VCaP (cell line): ENCODE results near the gene CCR5AS.

Source experiments
- H3K27ac ChIP-seq: fragments of 450-650 bp; 2 replicates; pipeline ENCODE4 v1.5.1; 2017
- CTCF ChIP-seq: fragments of 450-650 bp; conservative IDR thresholded peaks from 2 replicates; pipeline ENCODE4 v1.5.1; 2017; ENCODE audit warnings: mild to moderate bottlenecking, moderate library complexity

Gene CCR5AS

DNA sequence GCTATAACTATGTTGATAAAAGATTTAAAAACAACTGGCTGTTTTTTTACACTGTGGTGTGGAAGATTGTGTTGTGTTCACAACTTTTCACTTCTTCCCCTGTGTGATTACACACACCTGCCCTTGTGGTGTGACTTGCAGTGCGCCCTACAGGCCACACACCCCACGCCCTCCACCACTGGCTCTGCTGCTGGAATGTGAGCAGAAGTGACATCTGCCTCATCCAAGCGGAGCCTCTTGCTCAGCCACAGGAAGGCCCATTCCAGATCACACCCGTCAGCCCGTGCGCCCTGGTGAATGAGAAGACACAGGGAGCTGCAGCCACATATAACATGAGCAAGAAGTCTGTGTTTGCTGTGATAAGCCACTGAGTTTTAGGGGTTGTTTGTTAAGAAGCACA, 46.0 kb downstream of the CCR5AS start:
- no peak for TF ChIP-seq CTCF
- no peak overlapping the region for H3K27ac ChIP-seq

GRCh38 chr3:46359733-46360493, 47.0 kb downstream of the CCR5AS start:
- no peak for TF ChIP-seq CTCF
- no peak overlapping the region for H3K27ac ChIP-seq

DNA sequence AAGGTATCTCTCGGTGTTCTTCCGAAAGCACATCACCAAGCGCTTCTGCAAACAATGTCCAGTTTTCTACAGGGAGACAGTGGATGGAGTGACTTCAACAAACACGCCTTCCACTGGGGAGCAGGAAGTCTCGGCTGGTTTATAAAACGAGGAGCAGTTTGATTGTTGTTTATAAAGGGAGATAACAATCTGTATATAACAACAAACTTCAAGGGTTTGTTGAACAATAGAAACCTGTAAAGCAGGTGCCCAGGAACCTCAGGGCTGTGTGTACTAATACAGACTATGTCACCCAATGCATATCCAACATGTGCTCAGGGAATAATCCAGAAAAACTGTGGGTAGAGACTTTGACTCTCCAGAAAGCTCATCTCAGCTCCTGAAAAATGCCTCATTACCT, 48.4 kb downstream of the CCR5AS start:
- H3K27ac ChIP-seq = peak overlapping the region; percentile 49
- no peak for TF ChIP-seq CTCF

DNA sequence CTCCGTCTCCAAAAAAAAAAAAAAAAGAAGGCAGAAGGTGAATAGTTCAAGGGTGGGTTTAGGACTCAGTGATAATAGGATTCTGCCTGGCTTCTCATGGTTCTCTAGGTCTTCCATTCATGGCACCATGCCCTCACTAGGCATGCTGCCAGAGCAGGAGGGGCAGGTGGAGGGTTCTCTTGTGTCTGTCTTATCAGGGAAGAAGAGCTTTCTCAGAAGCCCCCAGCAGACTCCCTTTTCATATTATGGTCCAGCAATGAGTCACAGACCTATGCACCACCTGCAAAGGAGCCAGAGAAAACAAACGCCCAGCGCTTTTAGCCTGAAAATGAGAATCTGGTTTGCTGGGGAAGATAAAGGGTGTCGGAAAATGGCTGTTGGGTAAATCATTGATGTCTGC, 50.0 kb downstream of the CCR5AS start:
- no peak overlapping the region for H3K27ac ChIP-seq
- no peak for TF ChIP-seq CTCF

GRCh38 chr3:46356276-46356675, 50.6 kb downstream of the CCR5AS start:
- TF ChIP-seq CTCF = no peak
- H3K27ac ChIP-seq = no peak overlapping the region

- TF ChIP-seq CTCF = no peak
- no peak overlapping the region for H3K27ac ChIP-seq
Observed at GRCh38 chr3:46354984-46355383, 51.9 kb downstream of the CCR5AS start.

GRCh38 chr3:46354478-46354877, 52.4 kb downstream of the CCR5AS start:
- no peak overlapping the region for H3K27ac ChIP-seq
- TF ChIP-seq CTCF = no peak
